ENCODE results near the gene ACMSD. TPM values are rescaled to one million over a fixed set of nuclear protein-coding genes. Genes with fewer than 3 reads are reported as not detected.
"Not testable (repeated sequence)": the region's sequence is repeated elsewhere in the genome, so short reads cannot be mapped to it uniquely, and the experiment has no call there.

ACMSD gene
- total RNA-seq, 1 donor from 2014 or later = not detected

- no peak for TF ChIP-seq CTCF (IDR thresholded peaks at IDR 0.05; ENCODE audit: insufficient read depth, low read length, severe bottlenecking)
- no peaks in the 10 kb centered on the region for H3K27me3 ChIP-seq (ENCODE audit: control insufficient read depth, insufficient read depth, low read length)
- FAIRE-seq = no peak
- DNase-seq (ENCODE audit: low read depth) = no peak
- H3K36me3 ChIP-seq (ENCODE audit: control insufficient read depth, insufficient read depth, low read length) = no peaks in the 10 kb centered on the region
- H3K4me3 ChIP-seq (ENCODE audit: low read depth, low read length) = no peak overlapping the region
Measured at GRCh38 chr2:134799936-134800335, 38.5 kb upstream of the ACMSD start.

GRCh38 chr2:134800341-134800740 lies 38.1 kb upstream of the ACMSD start:
- H3K27me3 ChIP-seq (ENCODE audit: control insufficient read depth, insufficient read depth, low read length) = no peaks in the 10 kb centered on the region
- FAIRE-seq (no peak), DNase-seq (ENCODE audit: low read depth) (no peak)
- no peaks in the 10 kb centered on the region for H3K36me3 ChIP-seq (ENCODE audit: control insufficient read depth, insufficient read depth, low read length)
- no peak for TF ChIP-seq CTCF (IDR thresholded peaks at IDR 0.05; ENCODE audit: insufficient read depth, low read length, severe bottlenecking)
- no peak overlapping the region for H3K4me3 ChIP-seq (ENCODE audit: low read depth, low read length)

- not testable (repeated sequence) for H3K4me3 ChIP-seq (ENCODE audit: low read depth, low read length); H3K27me3 ChIP-seq (ENCODE audit: control insufficient read depth, insufficient read depth, low read length); DNase-seq (ENCODE audit: low read depth); FAIRE-seq; H3K36me3 ChIP-seq (ENCODE audit: control insufficient read depth, insufficient read depth, low read length)
Measured at GRCh38 chr2:134803609-134804405, 34.6 kb upstream of the ACMSD start.

- Histone ChIP-seq H3K36me3 (ENCODE audit: control insufficient read depth, insufficient read depth, low read length) (no peaks in the 10 kb centered on the region), H3K4me3 (ENCODE audit: low read depth, low read length) (no peak overlapping the region), H3K27me3 (ENCODE audit: control insufficient read depth, insufficient read depth, low read length) (no peaks in the 10 kb centered on the region)
- no peak for TF ChIP-seq CTCF (IDR thresholded peaks at IDR 0.05; ENCODE audit: insufficient read depth, low read length, severe bottlenecking)
- no peak for FAIRE-seq
- DNase-seq (ENCODE audit: low read depth) = peak; percentile 36
Measured at GRCh38 chr2:134815741-134816140, 22.7 kb upstream of the ACMSD start.

GRCh38 chr2:134818321-134818720 lies 20.1 kb upstream of the ACMSD start:
- no peak for TF ChIP-seq CTCF (IDR thresholded peaks at IDR 0.05; ENCODE audit: insufficient read depth, low read length, severe bottlenecking)
- DNase-seq (ENCODE audit: low read depth) (peak; percentile 98), FAIRE-seq (peak; percentile 92)
- no peak overlapping the region for H3K4me3 ChIP-seq (ENCODE audit: low read depth, low read length)
- no peaks in the 10 kb centered on the region for H3K36me3 ChIP-seq (ENCODE audit: control insufficient read depth, insufficient read depth, low read length)
- H3K27me3 ChIP-seq (ENCODE audit: control insufficient read depth, insufficient read depth, low read length) = no peaks in the 10 kb centered on the region

GRCh38 chr2:134819334-134819733 lies 19.1 kb upstream of the ACMSD start:
- peak; percentile 47 for FAIRE-seq
- TF ChIP-seq CTCF (IDR thresholded peaks at IDR 0.05; ENCODE audit: insufficient read depth, low read length, severe bottlenecking) = no peak
- DNase-seq (ENCODE audit: low read depth) = peak; percentile 98
- Histone ChIP-seq H3K4me3 (ENCODE audit: low read depth, low read length) (no peak overlapping the region), H3K36me3 (ENCODE audit: control insufficient read depth, insufficient read depth, low read length) (no peaks in the 10 kb centered on the region), H3K27me3 (ENCODE audit: control insufficient read depth, insufficient read depth, low read length) (no peaks in the 10 kb centered on the region)
